HG03159 (cell line): ENCODE results near the gene CRYBG2.
"Not testable (repeated sequence)": the region's sequence is repeated elsewhere in the genome, so short reads cannot be mapped to it uniquely, and the experiment has no call there.

Experiments used
- ATAC-seq: cut with Tn5 transposase; IDR thresholded peaks from one replicate; pipeline ENCODE4 v1.9.1; 2021; ENCODE audit warnings: mild to moderate bottlenecking, moderate library complexity; ENCODE audit not compliant: unreplicated experiment

The CRYBG2 gene

GRCh38 chr1:26322042-26322331 lies 31.9 kb downstream of the CRYBG2 start:
- no peak for ATAC-seq

DNA sequence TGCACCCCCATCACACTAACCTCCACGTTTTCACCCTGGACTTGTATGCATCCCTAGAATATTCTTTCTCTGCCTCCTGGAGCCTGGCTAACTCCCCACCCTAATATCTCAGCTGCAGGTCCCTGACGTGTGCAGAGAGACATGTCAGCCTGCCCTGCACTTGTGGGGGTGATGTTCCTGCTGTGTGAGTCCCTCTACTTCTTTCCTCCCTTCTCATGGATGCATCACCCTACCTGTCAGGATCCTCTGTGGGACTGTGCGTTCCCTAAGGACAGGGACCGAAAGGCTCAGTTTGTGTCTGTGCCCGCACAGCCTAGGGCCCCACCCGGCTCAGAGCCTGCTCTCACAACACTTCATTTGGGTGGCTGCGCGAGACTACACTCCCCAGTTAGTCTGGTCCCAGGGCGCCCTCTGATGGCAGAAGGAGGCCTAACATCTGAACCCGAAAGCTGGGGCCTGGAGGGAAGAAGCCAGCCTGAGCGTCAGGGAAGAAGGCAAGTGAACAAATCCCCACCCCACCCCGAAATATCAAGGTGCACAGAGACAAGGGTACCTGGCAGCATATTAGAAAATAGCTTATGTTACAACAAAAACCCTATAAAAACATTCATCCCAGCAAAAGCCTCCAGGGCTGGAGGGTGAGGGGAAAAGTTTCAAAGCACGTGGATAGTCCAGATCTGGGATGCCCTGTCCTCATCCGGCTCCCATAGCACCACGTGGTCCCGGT lies 32.5 kb downstream of the CRYBG2 start:
- no peak for ATAC-seq

DNA sequence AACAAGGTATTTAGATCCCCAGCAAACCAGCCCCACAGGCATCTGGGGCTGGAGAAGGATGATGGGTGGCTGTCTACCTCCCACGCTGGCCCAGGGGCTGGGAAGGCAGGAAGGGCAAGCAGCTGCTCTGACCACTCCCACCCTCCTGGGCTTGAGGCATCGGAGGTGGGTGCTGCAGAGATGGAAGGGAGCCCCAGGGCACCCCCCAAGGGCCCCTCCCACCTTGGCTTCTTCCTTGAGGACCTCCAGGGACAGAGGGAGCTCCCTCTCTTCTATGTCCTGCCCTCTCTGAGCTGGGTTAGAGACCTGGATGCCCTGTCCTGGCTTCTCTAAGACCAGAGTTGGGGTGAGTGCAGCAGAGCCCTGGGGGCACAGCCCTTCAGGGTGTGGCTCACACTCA lies 33.0 kb downstream of the CRYBG2 start:
- ATAC-seq: no peak

DNA sequence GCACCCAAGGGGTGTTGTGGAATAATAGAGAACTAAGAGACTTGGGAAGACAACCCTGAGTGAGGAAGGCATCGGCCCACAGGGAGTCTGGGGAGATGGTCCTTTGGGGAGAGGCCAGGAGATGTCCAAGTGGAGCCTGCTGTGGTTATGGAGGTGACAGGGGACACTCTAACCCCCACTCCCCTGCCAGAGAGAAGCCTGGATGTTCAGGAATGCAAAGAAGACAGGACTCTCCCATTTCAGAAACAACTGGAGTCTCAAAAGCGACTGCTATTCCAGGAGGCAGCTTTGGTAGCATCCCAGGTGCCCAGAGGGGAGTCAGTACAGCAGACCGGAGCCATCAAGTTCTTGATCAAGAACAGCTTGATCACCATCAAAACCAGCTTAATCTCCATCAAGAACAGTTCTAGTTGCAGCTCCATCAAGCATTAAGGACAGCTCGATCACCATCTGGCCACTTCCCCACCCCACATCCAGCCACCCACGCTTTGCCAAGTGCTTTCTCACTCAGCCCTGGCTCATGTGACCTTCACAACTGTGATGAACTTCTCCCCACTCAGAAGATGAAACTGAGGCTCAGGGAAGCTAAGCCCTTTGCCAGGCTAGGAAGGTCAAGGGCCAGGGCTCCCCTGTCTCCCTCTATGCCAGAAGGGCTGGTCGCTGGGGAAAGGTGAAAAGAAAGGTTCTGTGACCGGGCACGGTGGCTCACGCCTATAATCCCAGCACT lies 35.4 kb downstream of the CRYBG2 start:
- no peak for ATAC-seq

DNA sequence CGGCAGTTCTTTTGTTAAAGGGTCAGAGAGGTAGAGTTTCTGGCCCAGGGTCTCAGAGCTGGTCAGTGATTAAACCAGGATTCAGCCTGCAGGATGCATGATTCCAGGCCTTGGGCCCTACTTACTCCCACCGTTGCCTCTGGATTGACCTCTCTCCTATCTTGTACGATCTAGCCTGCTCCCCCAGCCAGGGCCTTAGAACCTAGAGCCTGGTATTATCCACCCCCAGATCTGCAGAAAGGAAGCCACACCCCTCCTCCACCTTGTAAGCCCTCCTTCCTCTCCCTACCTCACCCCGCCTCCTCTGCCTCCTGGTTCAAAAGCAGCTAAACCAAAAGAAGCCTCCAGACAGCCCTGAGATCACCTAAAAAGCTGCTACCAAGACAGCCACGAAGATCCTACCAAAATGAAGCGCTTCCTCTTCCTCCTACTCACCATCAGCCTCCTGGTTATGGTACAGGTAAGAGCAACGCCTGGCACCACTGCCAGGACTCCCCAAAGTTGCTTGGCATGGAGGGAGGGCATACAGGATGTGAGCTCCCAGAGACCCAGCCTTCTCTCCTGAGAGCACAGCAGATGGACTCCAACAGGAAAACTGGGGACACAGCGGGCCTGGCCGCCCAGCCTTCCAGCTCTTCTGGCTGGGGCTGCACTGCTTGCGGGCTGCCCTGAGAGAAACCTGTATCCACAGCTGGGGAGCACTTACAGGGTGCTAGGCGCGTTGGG lies 36.2 kb downstream of the CRYBG2 start, which contains the start of gene CD52:
Gene CD52 (plus strand): TSS at position 347 of the 726 bp plus-strand sequence. CDS start 60 bp downstream, at position 407.
- peak; percentile 44 for ATAC-seq

- ATAC-seq: no peak
Observed at GRCh38 chr1:26317146-26317545, 36.8 kb downstream of the CRYBG2 start.

GRCh38 chr1:26315874-26316850 lies 37.8 kb downstream of the CRYBG2 start:
- ATAC-seq: no peak

DNA sequence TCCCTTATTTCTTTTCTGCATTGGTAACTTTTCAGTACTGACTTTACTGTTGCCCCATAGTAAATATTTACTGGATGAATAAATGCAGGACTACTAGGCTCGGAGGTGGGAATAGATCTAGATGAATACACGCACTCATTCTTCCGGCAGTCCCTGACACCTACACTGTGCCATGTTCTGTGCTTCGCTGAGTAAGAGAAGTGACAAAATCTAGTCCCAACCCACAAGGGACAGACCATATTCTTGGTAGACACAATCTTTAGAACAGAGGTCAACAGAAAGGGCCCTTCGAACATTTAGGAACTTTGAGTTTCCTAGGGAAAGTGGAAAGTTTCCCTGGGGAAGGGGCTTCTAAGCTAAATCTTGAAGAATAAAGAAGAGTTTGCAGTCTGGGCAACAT lies 39.4 kb downstream of the CRYBG2 start:
- no peak for ATAC-seq

DNA sequence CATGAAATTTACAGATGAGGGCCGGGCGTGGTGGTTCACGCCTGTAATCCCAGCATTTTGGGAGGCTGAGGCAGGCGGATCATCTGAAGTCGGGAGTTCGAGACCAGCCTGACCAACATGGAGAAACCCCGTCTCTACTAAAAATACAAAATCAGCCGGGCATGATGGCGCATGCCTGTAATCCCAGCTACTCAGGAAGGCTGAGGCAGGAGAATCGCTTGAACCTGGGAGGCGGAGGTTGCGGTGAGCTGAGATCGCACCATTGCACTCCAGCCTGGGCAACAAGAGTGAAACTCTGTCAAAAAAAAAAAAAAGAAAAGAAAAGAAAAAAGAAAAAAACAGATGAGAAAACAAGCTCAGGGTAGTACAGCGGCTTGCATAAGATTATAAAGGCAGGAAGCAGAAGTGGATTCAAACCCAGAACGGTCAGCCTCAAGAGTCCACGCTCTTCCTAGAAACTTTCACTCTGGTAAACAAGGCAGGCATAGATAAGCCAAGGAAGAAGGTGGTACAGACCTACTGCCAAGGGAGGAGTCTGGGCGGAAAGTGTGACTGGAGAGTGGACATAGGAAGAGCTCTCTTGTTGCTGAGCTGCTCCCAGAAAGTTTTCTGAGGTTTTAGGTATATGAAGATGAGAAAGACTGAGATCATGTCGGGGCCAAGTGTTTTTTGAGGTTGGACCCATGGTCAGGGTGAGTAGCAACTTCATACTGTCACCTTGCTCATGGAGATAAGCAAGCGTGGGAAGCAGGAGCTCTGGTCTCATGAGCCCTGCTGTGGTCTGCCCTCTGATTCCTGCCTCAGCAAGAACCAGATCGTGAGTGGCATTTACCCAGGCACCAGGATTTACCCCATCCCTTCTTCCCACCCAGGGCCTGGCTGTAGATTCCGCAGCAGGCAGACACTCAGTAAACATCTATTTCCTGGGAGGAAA lies 45.7 kb downstream of the CRYBG2 start:
- not testable (repeated sequence) for ATAC-seq

DNA sequence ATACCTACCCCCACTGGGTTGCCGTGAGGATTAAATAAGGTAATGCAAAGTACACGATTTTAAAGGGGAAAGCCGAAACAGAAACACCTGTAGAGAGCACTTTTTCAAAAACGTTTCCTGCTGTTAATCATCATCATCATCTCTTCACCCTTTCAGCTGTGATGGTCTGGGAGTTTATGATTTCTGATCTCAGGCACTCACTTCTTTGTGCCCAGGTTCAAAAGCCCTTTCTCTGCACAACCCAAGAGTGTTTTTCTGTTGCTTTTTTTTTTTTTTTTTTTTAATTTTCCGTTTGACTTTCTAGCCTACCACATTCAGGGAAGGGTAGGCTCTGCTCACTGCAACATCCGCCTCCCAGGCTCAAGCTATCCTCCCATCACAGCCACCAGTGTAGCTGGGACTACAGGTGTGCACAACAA lies 46.6 kb downstream of the CRYBG2 start:
- ATAC-seq: peak; percentile 12

DNA sequence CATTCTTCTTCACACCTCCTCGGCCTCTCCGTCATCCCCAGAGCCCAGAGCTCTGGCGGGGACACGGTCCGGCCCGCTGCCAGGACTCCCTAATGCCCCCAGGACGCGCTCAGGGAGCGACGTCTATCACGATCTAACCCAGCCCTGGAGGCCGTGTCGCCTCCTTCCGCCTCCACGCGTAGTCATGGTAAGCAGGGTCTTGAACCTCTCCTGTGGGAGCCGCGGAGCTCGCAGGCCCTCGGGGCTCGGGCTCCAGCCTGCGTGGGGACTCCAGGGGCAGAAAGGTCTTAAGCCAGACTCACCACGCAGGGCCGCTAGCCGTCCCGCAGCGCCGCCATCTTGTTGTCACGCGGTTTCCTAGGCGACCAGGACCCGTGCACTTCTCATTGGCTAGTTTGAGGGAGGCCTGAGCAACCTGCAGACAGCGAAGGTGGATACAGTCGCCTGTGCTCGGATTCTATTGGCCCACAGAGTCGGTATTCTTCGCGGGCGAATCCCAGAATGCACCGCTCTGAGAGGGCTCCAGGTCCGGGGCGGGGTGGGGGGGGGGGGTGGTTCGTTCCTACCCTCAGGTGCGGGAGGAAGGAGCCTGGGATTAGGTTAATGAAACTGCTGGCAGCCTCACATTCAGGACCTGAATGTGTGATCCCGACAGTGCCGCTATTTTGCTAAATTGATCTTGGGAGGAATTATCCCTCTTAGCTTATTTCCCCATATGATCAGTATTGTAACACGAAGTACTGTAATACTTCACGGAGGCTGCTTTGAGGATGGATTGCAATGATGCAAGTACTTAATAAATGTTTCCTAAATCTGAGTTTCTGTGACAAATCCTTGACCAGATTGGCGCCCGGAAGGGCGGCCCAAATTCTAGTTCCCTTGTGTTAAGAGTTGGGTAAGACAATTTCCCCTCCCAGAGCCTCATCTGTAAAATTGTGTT lies 47.4 kb downstream of the CRYBG2 start, which contains the start of gene UBXN11:
Gene UBXN11 (minus strand): TSS at position 347 of the 940 bp plus-strand sequence. CDS start 3,753 bp downstream, outside the sequence.
- peak; percentile 96 for ATAC-seq

DNA sequence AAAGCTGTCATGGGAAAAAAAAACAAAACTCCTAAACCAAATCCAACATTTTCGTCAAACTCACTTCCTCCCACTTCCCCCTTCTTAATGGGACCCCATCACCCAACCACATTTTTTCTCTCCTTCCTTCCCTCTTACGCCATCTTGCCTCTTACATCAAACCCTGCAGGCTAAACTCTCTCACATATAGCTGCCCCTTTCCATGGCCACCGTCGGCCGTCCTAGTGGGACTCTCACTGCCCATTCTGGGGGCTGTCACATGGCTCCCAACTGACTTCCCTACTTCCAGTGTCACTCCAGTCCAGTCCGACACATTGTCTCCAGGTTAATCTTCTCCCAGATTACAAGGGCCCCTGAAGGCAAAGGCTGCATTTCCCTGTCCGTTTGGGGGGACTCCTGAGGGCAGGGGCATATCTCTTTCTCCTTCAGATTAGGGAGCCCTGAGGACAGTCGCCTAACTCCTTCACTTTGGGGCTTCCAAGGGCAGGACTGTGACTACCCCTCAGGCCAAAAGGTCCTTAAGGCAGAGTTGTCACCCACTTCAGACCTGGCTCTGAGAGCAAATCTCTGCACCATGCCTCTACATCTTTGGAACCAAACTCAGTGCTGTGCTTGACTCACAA lies 48.2 kb downstream of the CRYBG2 start:
- ATAC-seq: no peak

DNA sequence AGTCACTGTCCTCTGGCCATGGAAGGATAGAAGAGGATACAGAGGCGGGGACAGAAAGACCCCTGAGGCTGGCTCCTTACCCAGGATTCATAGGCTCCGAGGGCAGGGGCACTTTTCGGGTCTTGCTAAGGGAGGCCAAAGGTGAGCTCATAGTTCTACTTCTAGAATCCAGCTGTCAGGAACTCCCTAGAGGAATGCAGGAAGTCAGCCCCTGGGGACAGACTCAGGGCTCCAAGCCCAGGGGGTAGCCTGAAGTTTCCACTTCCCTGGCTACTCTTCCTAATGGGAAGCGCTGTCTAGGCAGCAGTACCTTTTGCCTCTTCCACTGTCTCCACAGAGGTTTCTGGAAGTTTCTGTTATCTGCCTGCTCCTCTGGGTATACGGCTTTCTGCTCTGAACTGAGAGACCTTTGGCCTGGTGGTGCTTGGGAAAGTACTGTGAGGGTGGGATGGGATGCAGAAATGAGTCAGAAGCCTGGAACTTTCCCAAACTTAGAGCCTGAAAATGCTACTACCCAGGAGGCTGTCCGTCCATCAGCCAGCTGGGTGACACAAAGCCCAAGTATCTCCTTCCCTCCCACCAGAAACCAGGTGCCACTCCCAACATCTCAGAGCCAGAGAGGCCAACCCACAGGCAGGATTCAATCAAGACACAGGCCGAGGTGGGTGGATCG lies 51.1 kb downstream of the CRYBG2 start:
- no peak for ATAC-seq

DNA sequence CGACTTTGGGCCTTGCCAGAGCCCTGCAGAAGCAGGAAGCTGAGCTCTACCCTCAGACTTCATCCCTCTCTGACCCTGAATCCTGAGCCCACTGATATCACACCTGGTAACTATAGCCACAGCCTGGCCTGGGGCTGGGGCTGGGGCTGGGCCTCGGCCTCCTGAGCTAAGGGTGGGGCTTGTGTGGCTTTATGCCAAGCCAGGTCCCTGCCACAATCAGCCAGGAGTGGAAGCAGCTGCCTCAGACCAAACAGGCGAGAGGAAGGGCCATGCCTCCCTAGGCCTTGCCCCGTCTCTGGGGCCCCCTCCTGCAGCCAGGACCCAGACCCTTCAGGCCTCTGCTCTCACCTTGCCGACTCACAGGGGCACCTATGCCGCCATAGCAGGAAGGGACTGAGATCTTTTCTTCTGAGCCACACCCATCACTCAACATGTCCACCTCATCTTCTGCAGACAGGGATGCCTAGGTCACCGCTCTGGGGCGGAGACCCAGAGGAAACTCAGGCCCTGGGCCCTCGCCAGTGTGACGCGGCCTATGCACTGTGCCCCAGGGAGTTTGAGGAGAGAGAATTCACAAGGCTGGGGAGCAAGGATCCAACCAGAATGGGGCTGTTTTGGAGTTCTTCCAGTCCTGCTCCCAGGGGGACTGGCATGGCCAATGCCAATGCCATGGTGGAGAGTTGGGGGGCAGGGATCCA lies 53.2 kb downstream of the CRYBG2 start:
- ATAC-seq: no peak

DNA sequence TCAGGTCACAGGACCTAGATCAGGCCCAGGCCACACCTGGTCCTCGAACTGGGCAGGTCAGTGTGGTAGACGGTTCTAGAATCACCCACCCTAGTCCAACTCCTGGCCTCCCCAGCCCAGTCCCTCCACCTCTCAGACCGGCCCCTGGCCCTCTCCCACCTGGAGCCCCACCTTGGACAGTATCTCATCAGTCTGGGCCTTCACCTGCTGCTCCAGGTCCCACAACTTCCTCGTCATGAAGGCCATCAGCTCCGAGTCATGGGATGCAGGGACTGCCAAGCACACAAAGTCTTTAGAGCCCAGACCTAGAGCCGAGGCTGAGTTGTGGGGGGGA lies 56.2 kb downstream of the CRYBG2 start:
- no peak for ATAC-seq

DNA sequence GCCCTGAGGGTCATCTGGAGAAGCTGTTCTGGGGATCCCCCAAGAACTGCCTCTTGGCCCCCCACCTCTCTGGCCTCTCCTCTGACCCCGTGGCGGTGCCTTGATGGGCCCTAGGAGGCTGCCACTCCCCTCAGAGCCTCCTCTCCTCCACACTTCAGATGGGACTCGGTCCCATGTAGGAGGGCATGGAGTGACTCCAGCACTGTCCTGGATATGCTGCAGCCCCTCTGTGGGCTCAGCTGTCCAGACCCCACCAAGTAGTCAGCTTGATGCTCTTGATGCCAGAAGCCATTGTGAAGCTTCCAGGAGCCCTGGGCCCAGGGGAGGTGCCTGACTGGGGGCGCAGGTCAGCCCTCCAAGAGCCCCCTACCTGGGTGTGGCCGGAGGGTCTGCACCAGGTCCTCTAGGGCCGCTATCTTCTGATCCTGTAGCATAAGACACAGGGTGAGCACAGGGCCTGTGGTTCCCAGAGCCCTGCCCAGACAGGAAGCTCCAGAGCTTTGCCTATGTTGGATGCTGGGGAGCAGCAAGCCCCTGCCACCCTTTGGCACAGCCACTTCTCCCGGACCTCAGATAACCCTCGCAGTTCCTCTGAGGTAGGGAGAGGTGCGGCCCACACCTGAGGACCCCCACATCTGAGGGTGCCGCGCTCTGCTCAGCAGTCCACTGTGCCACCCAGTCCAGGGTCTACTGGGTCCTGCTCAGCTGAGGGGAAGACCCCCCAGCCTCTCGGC lies 56.7 kb downstream of the CRYBG2 start:
- ATAC-seq: no peak
